Mesodermal cell (in vitro differentiated cells): ENCODE results near the gene CBLIF.

Experiments used
- H3K27ac ChIP-seq: 2 replicates; pipeline ENCODE4 v1.7.0; 2013; ENCODE audit warnings: mild to moderate bottlenecking, low read depth, low read length, moderate library complexity; ENCODE audit not compliant: severe bottlenecking
- H3K36me3 ChIP-seq: 2 replicates; pipeline ENCODE4 v1.7.1; 2013; ENCODE audit warnings: mild to moderate bottlenecking, low read length, moderate library complexity; ENCODE audit not compliant: control insufficient read depth, insufficient read depth
- H3K4me1 ChIP-seq: one replicate; pipeline ENCODE4 v1.7.1; 2013; ENCODE audit warnings: mild to moderate bottlenecking, low read length; ENCODE audit not compliant: insufficient read depth, control insufficient read depth, poor library complexity, severe bottlenecking
- H3K4me3 ChIP-seq: 2 replicates; pipeline ENCODE4 v1.7.0; 2013; ENCODE audit warnings: low read length, control low read depth, mild to moderate bottlenecking; ENCODE audit not compliant: insufficient read depth, poor library complexity, severe bottlenecking; ENCODE audit errors: extremely low read depth
- H3K9me3 ChIP-seq: 2 replicates; pipeline ENCODE4 v1.7.1; 2013; ENCODE audit warnings: mild to moderate bottlenecking, low read length, moderate library complexity; ENCODE audit not compliant: control insufficient read depth
- WGBS, 2 experiments: methylation state at CpG; one replicate each; pipeline ENCODE4 v1.1.5; 2013; ENCODE audit warnings: missing lambda C conversion rate in 2 of 2; ENCODE audit not compliant: insufficient coverage in 2 of 2; 5-methylcytosine and 5-hydroxymethylcytosine counted together

CBLIF gene

GRCh38 chr11:59815754-59816153 is 29.5 kb downstream of the CBLIF start:
- Histone ChIP-seq H3K9me3 (no peaks in the 10 kb centered on the region), H3K4me1 (no peaks in the 10 kb centered on the region), H3K4me3 (no peak overlapping the region), H3K27ac (no peak overlapping the region), H3K36me3 (no peaks in the 10 kb centered on the region)
- no CpG with 5 or more reads among the region's 1 CpG for WGBS, 2 experiments

- no CpG with 5 or more reads among the region's 1 CpG for WGBS, 2 experiments
- Histone ChIP-seq H3K4me3 (no peak overlapping the region), H3K4me1 (peaks cover 4% of the 10 kb centered on the region), H3K36me3 (no peaks in the 10 kb centered on the region), H3K9me3 (no peaks in the 10 kb centered on the region), H3K27ac (no peak overlapping the region)
These were observed 31.3 kb downstream of the CBLIF start for GRCh38 chr11:59814021-59814420.

- 100% methylated on average over 1 of the region's 1 CpG; no CpG with 5 or more reads in 1 of the 2 experiments for WGBS, 2 experiments
- H3K9me3 ChIP-seq: no peaks in the 10 kb centered on the region
These were observed 31.9 kb downstream of the CBLIF start for GRCh38 chr11:59813364-59813763.

GRCh38 chr11:59812220-59812619 is 33.1 kb downstream of the CBLIF start:
- Histone ChIP-seq H3K27ac (no peak overlapping the region), H3K4me3 (no peak overlapping the region), H3K36me3 (peaks cover 15% of the 10 kb centered on the region), H3K4me1 (peaks cover 4% of the 10 kb centered on the region), H3K9me3 (no peaks in the 10 kb centered on the region)
- 88 to 100% methylated on average over 1 to 2 of the region's 2 CpGs for WGBS, 2 experiments

More at GRCh38 chr11:59813364-59813763, 31.9 kb downstream of the CBLIF start:
- H3K4me3 ChIP-seq: no peak overlapping the region
- no peak overlapping the region for H3K27ac ChIP-seq
- H3K36me3 ChIP-seq: peaks cover 3% of the 10 kb centered on the region
- H3K4me1 ChIP-seq: peaks cover 4% of the 10 kb centered on the region

- Histone ChIP-seq H3K36me3 (peaks cover 26% of the 10 kb centered on the region), H3K4me3 (peak overlapping the region; percentile 80), H3K27ac (no peak overlapping the region), H3K4me1 (peaks cover 4% of the 10 kb centered on the region), H3K9me3 (no peaks in the 10 kb centered on the region)
- 25% methylated on average over 4 of the region's 8 CpGs; no CpG with 5 or more reads in 1 of the 2 experiments for WGBS, 2 experiments
These were observed 34.4 kb downstream of the CBLIF start for GRCh38 chr11:59810911-59811259.

GRCh38 chr11:59810189-59810910 is 34.9 kb downstream of the CBLIF start, which contains the start of gene MRPL16:
MRPL16 (minus strand) TSS chr11:59810778; CDS start chr11:59810658, 120 bp downstream.
- Histone ChIP-seq H3K4me3 (peak within 1 kb of the TSS; percentile 80), H3K9me3 (no peaks in the 10 kb centered on the region), H3K36me3 (peaks cover 32% of the 10 kb centered on the region), H3K27ac (peak within 1 kb of the TSS; percentile 55), H3K4me1 (peaks cover 4% of the 10 kb centered on the region)
- 0% methylated on average over 29 to 48 of the region's 54 CpGs for WGBS, 2 experiments

GRCh38 chr11:59807047-59807610 is 38.2 kb downstream of the CBLIF start:
- no CpG with 5 or more reads among the region's 1 CpG for WGBS, 2 experiments
- H3K36me3 ChIP-seq: peaks cover 59% of the 10 kb centered on the region
- no peak overlapping the region for H3K27ac ChIP-seq
- H3K9me3 ChIP-seq: no peaks in the 10 kb centered on the region
- no peak overlapping the region for H3K4me3 ChIP-seq
- H3K4me1 ChIP-seq: peaks cover 4% of the 10 kb centered on the region

- no peaks in the 10 kb centered on the region for H3K9me3 ChIP-seq
- WGBS, 2 experiments: 88% methylated on average over 1 of the region's 2 CpGs; no CpG with 5 or more reads in 1 of the 2 experiments
- H3K4me1 ChIP-seq: peaks cover 10% of the 10 kb centered on the region
- H3K36me3 ChIP-seq: peaks cover 69% of the 10 kb centered on the region
- H3K4me3 ChIP-seq: no peak overlapping the region
- no peak overlapping the region for H3K27ac ChIP-seq
These were observed 41.2 kb downstream of the CBLIF start for GRCh38 chr11:59804061-59804460.

- Histone ChIP-seq H3K4me3 (no peak overlapping the region), H3K36me3 (peaks cover 69% of the 10 kb centered on the region), H3K27ac (no peak overlapping the region), H3K4me1 (peaks cover 10% of the 10 kb centered on the region), H3K9me3 (no peaks in the 10 kb centered on the region)
- WGBS, 2 experiments: 43 to 100% methylated on average over 2 of the region's 4 CpGs
These were observed 42.6 kb downstream of the CBLIF start for GRCh38 chr11:59802639-59803176.

GRCh38 chr11:59801981-59802638 is 43.2 kb downstream of the CBLIF start:
- Histone ChIP-seq H3K36me3 (peaks cover 69% of the 10 kb centered on the region), H3K27ac (peak overlapping the region; percentile 78), H3K4me3 (no peak overlapping the region), H3K4me1 (peaks cover 10% of the 10 kb centered on the region), H3K9me3 (no peaks in the 10 kb centered on the region)
- WGBS, 2 experiments: 60 to 74% methylated on average over 5 of the region's 5 CpGs
